ENCODE measurements around the gene MRPL51.
A peak's percentile ranks its signal among the peaks of the same experiment; 100 is the strongest.

The MRPL51 gene

GRCh38 chr12:6451348-6452244 is 41.5 kb downstream of the MRPL51 start, which contains the start of gene TAPBPL:
Gene TAPBPL, plus strand, starts transcription at chr12:6452042. Its CDS starts 207 bp downstream, at chr12:6452249.
- Histone ChIP-seq H3K4me3 (ENCODE audit: low read depth, low read length) (peak within 1 kb of the TSS; percentile 53), H3K4me1 (peaks cover 23% of the 10 kb centered on the region), H3K27ac (peak within 1 kb of the TSS; percentile 100), H3K79me2 (no peaks in the 10 kb centered on the region), H3K9me3 (ENCODE audit: control insufficient read depth, low read length) (no peaks in the 10 kb centered on the region), H2AFZ (peak within 1 kb of the TSS; percentile 94), H3K36me3 (ENCODE audit: control insufficient read depth, insufficient read depth, low read length) (no peaks in the 10 kb centered on the region), H3K4me2 (ENCODE audit: low read length) (peak within 1 kb of the TSS; percentile 78), H3K27me3 (ENCODE audit: control insufficient read depth, insufficient read depth, low read length) (no peaks in the 10 kb centered on the region), H3K9ac (peak within 1 kb of the TSS; percentile 91)
- TF ChIP-seq CTCF (IDR thresholded peaks at IDR 0.05) = no peak

GRCh38 chr12:6450869-6451347 is 42.2 kb downstream of the MRPL51 start:
- peak overlapping the region; percentile 21 for H3K9ac ChIP-seq
- H3K79me2 ChIP-seq = no peaks in the 10 kb centered on the region
- no peaks in the 10 kb centered on the region for H3K36me3 ChIP-seq (ENCODE audit: control insufficient read depth, insufficient read depth, low read length)
- H3K27ac ChIP-seq = peak overlapping the region; percentile 100
- H3K27me3 ChIP-seq (ENCODE audit: control insufficient read depth, insufficient read depth, low read length) = no peaks in the 10 kb centered on the region
- no peak for TF ChIP-seq CTCF (IDR thresholded peaks at IDR 0.05)
- peak overlapping the region; percentile 53 for H3K4me3 ChIP-seq (ENCODE audit: low read depth, low read length)
- H3K4me1 ChIP-seq = peaks cover 23% of the 10 kb centered on the region
- peak overlapping the region; percentile 78 for H3K4me2 ChIP-seq (ENCODE audit: low read length)
- peak overlapping the region; percentile 94 for H2AFZ ChIP-seq
- H3K9me3 ChIP-seq (ENCODE audit: control insufficient read depth, low read length) = no peaks in the 10 kb centered on the region

GRCh38 chr12:6450091-6450868 is 42.8 kb downstream of the MRPL51 start:
- H3K79me2 ChIP-seq = no peaks in the 10 kb centered on the region
- peaks cover 23% of the 10 kb centered on the region for H3K4me1 ChIP-seq
- H3K9ac ChIP-seq = no peak overlapping the region
- H3K27ac ChIP-seq = peak overlapping the region; percentile 100
- H2AFZ ChIP-seq = peak overlapping the region; percentile 94
- TF ChIP-seq CTCF (IDR thresholded peaks at IDR 0.05) = no peak
- H3K9me3 ChIP-seq (ENCODE audit: control insufficient read depth, low read length) = no peaks in the 10 kb centered on the region
- no peaks in the 10 kb centered on the region for H3K27me3 ChIP-seq (ENCODE audit: control insufficient read depth, insufficient read depth, low read length)
- peak overlapping the region; percentile 78 for H3K4me2 ChIP-seq (ENCODE audit: low read length)
- H3K36me3 ChIP-seq (ENCODE audit: control insufficient read depth, insufficient read depth, low read length) = no peaks in the 10 kb centered on the region
- peak overlapping the region; percentile 53 for H3K4me3 ChIP-seq (ENCODE audit: low read depth, low read length)

GRCh38 chr12:6444704-6445688 is 48.1 kb downstream of the MRPL51 start, which contains the start of gene CD27:
Gene CD27, plus strand, starts transcription at chr12:6444955. Its CDS starts 141 bp downstream, at chr12:6445096.
- H3K9ac ChIP-seq = no peak within 1 kb of the TSS
- no peak within 1 kb of the TSS for H3K27ac ChIP-seq
- H3K9me3 ChIP-seq (ENCODE audit: control insufficient read depth, low read length) = no peaks in the 10 kb centered on the region
- no peak within 1 kb of the TSS for H2AFZ ChIP-seq
- H3K79me2 ChIP-seq = no peaks in the 10 kb centered on the region
- H3K27me3 ChIP-seq (ENCODE audit: control insufficient read depth, insufficient read depth, low read length) = no peaks in the 10 kb centered on the region
- TF ChIP-seq CTCF (IDR thresholded peaks at IDR 0.05) = no peak
- no peak within 1 kb of the TSS for H3K4me2 ChIP-seq (ENCODE audit: low read length)
- no peaks in the 10 kb centered on the region for H3K4me1 ChIP-seq
- no peaks in the 10 kb centered on the region for H3K36me3 ChIP-seq (ENCODE audit: control insufficient read depth, insufficient read depth, low read length)
- no peak within 1 kb of the TSS for H3K4me3 ChIP-seq (ENCODE audit: low read depth, low read length)

Data from parathyroid adenoma (tissue), 2 donors.